Subcutaneous adipose tissue (tissue), 4 donors: ENCODE data around the gene PTPN18. TPM values are rescaled to one million over a fixed set of nuclear protein-coding genes. Genes with fewer than 3 reads are reported as not detected.

Source experiments
- total RNA-seq, 4 donors: library from RNA; depleted of rRNA; stranded (reverse); fragments of >200 nt; gene quantifications; one replicate each; pipeline ENCODE4 v1.1.0, GENCODE V29; 2016
- TF ChIP-seq, protein P1 (sequence below): fragments of 450-650 bp; IDR thresholded peaks from one replicate; pipeline ENCODE4 v1.5.1; 2016; ENCODE audit warnings: low read depth, mild to moderate bottlenecking, control low read depth, antibody characterized with exemption, moderate library complexity

The PTPN18 gene
- total RNA-seq, 4 donors from 2014 or later = 29.2 to 64.3 (median 58.7) TPM

DNA sequence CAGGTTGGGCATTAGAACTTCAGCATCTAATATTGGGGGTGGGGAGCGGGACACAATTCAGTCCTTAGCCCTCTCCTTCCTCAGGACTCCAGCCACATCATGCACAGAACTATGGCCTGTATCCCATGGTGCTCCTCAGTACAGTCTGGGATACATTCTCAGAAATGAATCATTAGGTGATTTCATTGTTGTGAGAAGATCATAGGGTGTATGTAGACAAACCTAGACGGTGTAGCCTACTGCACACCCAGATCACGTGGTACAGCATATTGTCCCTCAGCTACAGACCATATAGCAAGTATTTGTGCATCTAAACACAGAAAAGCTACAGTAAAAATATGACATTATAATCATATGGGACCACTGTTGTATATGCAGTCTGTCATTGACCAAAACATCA lies 36.3 kb upstream of the PTPN18 start:
- TF ChIP-seq, protein P1, sequence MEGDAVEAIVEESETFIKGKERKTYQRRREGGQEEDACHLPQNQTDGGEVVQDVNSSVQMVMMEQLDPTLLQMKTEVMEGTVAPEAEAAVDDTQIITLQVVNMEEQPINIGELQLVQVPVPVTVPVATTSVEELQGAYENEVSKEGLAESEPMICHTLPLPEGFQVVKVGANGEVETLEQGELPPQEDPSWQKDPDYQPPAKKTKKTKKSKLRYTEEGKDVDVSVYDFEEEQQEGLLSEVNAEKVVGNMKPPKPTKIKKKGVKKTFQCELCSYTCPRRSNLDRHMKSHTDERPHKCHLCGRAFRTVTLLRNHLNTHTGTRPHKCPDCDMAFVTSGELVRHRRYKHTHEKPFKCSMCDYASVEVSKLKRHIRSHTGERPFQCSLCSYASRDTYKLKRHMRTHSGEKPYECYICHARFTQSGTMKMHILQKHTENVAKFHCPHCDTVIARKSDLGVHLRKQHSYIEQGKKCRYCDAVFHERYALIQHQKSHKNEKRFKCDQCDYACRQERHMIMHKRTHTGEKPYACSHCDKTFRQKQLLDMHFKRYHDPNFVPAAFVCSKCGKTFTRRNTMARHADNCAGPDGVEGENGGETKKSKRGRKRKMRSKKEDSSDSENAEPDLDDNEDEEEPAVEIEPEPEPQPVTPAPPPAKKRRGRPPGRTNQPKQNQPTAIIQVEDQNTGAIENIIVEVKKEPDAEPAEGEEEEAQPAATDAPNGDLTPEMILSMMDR = no peak

GRCh38 chr2:130327703-130328527 lies 27.9 kb upstream of the PTPN18 start:
- TF ChIP-seq, protein P1 = no peak

GRCh38 chr2:130328710-130329109 lies 27.1 kb upstream of the PTPN18 start:
- TF ChIP-seq, protein P1 = no peak

DNA sequence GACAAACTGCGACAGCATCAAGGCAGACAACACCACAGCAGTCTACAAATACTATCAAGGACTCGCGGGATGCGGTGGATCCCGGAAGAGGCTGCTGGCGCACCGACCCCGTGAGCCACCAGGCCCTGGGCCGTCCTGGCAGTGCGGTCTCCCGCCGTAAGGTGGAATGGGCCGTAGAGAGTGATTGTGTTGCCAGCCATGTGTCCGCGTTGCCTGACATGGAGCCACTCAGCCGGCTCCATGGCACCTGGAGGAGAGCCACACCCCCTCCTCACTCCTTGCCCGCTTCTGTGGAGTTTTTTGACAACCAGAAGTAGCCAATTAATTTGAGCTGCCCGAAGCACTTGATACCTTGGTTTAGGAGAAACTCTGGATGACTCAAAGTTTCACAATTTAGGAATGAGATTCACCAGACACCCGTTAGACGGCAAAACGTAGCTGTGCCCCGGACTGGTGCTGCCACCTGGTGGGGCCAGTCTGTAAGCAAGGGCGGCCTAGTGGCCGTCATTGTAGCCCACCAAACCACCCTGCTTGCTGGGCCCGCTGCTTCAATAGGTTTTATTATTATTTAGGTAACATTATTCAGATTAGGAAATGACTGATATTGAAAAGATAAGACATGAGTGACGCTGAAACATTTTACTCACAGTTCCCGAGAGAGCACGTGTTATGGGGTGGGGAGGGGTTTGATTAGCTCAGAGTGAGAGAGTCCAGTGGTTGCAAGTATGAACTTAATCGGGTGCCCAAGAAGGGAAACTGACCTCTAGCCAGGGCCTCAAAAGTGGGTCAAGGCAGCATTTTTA lies 23.4 kb upstream of the PTPN18 start:
- TF ChIP-seq, protein P1 = no peak

DNA sequence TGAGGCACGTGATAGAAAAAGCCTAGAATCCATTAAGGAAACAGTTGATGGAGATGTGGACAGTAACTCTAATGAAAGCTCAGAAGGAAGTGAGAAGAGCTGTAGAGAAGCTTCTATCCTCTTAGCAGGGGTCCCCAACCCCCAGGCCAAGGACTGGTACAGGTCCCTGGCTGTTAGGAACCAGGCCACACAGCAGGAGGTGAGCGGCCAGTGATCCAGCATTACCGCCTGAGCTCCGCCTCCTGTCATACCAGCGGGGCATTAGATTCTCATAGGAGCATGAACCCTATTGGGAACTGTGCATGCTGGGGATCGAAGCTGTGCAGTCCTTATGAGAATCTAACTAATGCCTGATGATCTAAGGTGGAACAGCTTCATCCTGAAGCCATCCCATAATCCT lies 21.8 kb upstream of the PTPN18 start:
- TF ChIP-seq, protein P1 = no peak

GRCh38 chr2:130335226-130335625 lies 20.6 kb upstream of the PTPN18 start:
- TF ChIP-seq, protein P1 = no peak
